Natural killer cell (primary cell): ENCODE data around the gene PSMG1. TPM values are rescaled to one million over a fixed set of nuclear protein-coding genes. Genes with fewer than 3 reads are reported as not detected.

Experiments used
- ATAC-seq, 3 donors: fragments of 150-1000 bp in 2 of 3; fragments of 200-7000 bp in 1 of 3; cut with Tn5 transposase; 1 replicate in 1 of 3; 2 replicates in 2 of 3; pipeline ENCODE4 v1.10.0; 2021; ENCODE audit warnings: mild to moderate bottlenecking in 2 of 3, moderate library complexity in 2 of 3
- DNase-seq, 2 donors: peaks; one replicate each; pipeline versions ENCODE4 v3.0.0 to v3.0.0-alpha.2; 2013 to 2021; ENCODE audit warnings: mixed read lengths in 1 of 2
- H3K27ac ChIP-seq: one replicate; pipeline ENCODE4 v1.5.1; 2013; ENCODE audit warnings: mild to moderate bottlenecking, low read length
- H3K27me3 ChIP-seq: one replicate; pipeline ENCODE4 v1.6.1; 2013; ENCODE audit warnings: low read length; ENCODE audit not compliant: control insufficient read depth, insufficient read depth
- H3K36me3 ChIP-seq: one replicate; pipeline ENCODE4 v1.6.1; 2013; ENCODE audit warnings: low read length; ENCODE audit not compliant: control insufficient read depth, insufficient read depth
- H3K4me1 ChIP-seq: one replicate; pipeline ENCODE4 v1.6.1; 2013; ENCODE audit warnings: low read length; ENCODE audit not compliant: control insufficient read depth, insufficient read depth
- H3K4me3 ChIP-seq: one replicate; pipeline ENCODE4 v1.5.1; 2013; ENCODE audit warnings: low read length
- H3K9me3 ChIP-seq: one replicate; pipeline ENCODE4 v1.6.1; 2013; ENCODE audit warnings: low read length; ENCODE audit not compliant: control insufficient read depth, insufficient read depth
- H3K27ac Mint-ChIP-seq, 2 donors: one replicate each; pipeline ENCODE4 v1.8.0; 2022; ENCODE audit warnings: mild to moderate bottlenecking in 2 of 2, mixed read lengths in 2 of 2, moderate library complexity in 1 of 2
- H3K27me3 Mint-ChIP-seq, 2 donors: one replicate each; pipeline ENCODE4 v1.8.0; 2022; ENCODE audit warnings: low read depth in 2 of 2, mixed read lengths in 2 of 2
- H3K36me3 Mint-ChIP-seq: one replicate; pipeline ENCODE4 v1.8.0; 2022; ENCODE audit warnings: mixed read lengths
- H3K4me1 Mint-ChIP-seq, 2 donors: one replicate each; pipeline ENCODE4 v1.8.0; 2022; ENCODE audit warnings: mixed read lengths in 2 of 2
- H3K4me3 Mint-ChIP-seq: one replicate; pipeline ENCODE4 v1.8.0; 2022; ENCODE audit warnings: mild to moderate bottlenecking, moderate library complexity, mixed read lengths
- H3K9me3 Mint-ChIP-seq, 2 donors: one replicate each; pipeline ENCODE4 v1.8.0; 2022; ENCODE audit warnings: mixed read lengths in 2 of 2
- CTCF ChIP-seq: fragments of 200-600 bp; IDR thresholded peaks from one replicate; pipeline ENCODE4 v1.8.0; 2022; ENCODE audit warnings: antibody characterized with exemption
- WGBS: methylation state at CpG from one replicate; pipeline ENCODE4 v1.1.7; 2013; ENCODE audit warnings: missing lambda C conversion rate; ENCODE audit not compliant: insufficient coverage; 5-methylcytosine and 5-hydroxymethylcytosine counted together
- intact Hi-C: fragments of 100-400 bp; cut with micrococcal nuclease; formaldehyde crosslinking; loops from one replicate; pipeline ENCODE4 v1.14.2; 2022
- total RNA-seq, 4 donors: library from RNA; stranded (reverse); fragments of 120-200 nt in 1 of 4; gene quantifications; one replicate each; pipeline versions ENCODE4 v1.2.3 to v1.2.4, GENCODE V29; 2013 to 2022

PSMG1 gene
- total RNA-seq, 3 donors from 2014 or later (not counting 1 experiment from before 2014, with no cell fraction given), result 11.3 to 12.1 (median 12.0) TPM

- Histone ChIP-seq H3K27me3 (no peaks in the 10 kb centered on the region), H3K4me3 (no peak overlapping the region), H3K36me3 (no peaks in the 10 kb centered on the region), H3K9me3 (no peaks in the 10 kb centered on the region), H3K27ac (no peak overlapping the region), H3K4me1 (no peaks in the 10 kb centered on the region)
- Mint-ChIP-seq H3K4me3 (no peak overlapping the region), H3K27me3 (peaks cover 13 to 24% of the 10 kb centered on the region in 2 donors), H3K4me1 (no peaks in the 10 kb centered on the region), H3K9me3 (no peaks in the 10 kb centered on the region), H3K36me3 (no peaks in the 10 kb centered on the region), H3K27ac (no peak overlapping the region)
- DNase-seq (no peak), ATAC-seq (no peak)
- intact Hi-C loops, result no loop called here
- TF ChIP-seq CTCF, result no peak
- WGBS, result 85% methylated on average over 2 of the region's 2 CpGs
Observed at GRCh38 chr21:39148975-39149374, 34.3 kb downstream of the PSMG1 start.

- Histone ChIP-seq H3K4me3 (no peak overlapping the region), H3K36me3 (no peaks in the 10 kb centered on the region), H3K9me3 (no peaks in the 10 kb centered on the region), H3K27me3 (no peaks in the 10 kb centered on the region), H3K4me1 (no peaks in the 10 kb centered on the region), H3K27ac (no peak overlapping the region)
- 90% methylated on average over 1 of the region's 3 CpGs for WGBS
- Mint-ChIP-seq H3K4me1 (no peaks in the 10 kb centered on the region), H3K9me3 (no peaks in the 10 kb centered on the region), H3K4me3 (no peak overlapping the region), H3K27ac (no peak overlapping the region), H3K27me3 (peaks cover 5 to 11% of the 10 kb centered on the region in 2 donors), H3K36me3 (no peaks in the 10 kb centered on the region)
- DNase-seq (no peak), ATAC-seq (no peak)
- intact Hi-C loops, result no loop called here
- no peak for TF ChIP-seq CTCF
Observed at GRCh38 chr21:39144191-39144590, 39.1 kb downstream of the PSMG1 start.

- no peak overlapping the region for H3K27ac Mint-ChIP-seq
- no peaks in the 10 kb centered on the region for H3K9me3 Mint-ChIP-seq
- no peaks in the 10 kb centered on the region for H3K4me1 Mint-ChIP-seq
- ATAC-seq, result no peak
- Histone ChIP-seq H3K36me3 (no peaks in the 10 kb centered on the region), H3K4me1 (no peaks in the 10 kb centered on the region), H3K27me3 (no peaks in the 10 kb centered on the region), H3K4me3 (no peak overlapping the region), H3K9me3 (no peaks in the 10 kb centered on the region), H3K27ac (no peak overlapping the region)
- 80% methylated on average over 3 of the region's 3 CpGs for WGBS
- no peak for TF ChIP-seq CTCF
- no peaks in the 10 kb centered on the region for H3K36me3 Mint-ChIP-seq
- peaks cover 5 to 11% of the 10 kb centered on the region in 2 donors for H3K27me3 Mint-ChIP-seq
- intact Hi-C loops, result no loop called here
- H3K4me3 Mint-ChIP-seq, result no peak overlapping the region
- DNase-seq, result no peak
Observed at GRCh38 chr21:39142972-39143371, 40.3 kb downstream of the PSMG1 start.

- no peak overlapping the region for H3K27ac ChIP-seq
- Mint-ChIP-seq H3K27me3 (peaks cover 5 to 8% of the 10 kb centered on the region in 2 donors), H3K36me3 (no peaks in the 10 kb centered on the region), H3K9me3 (no peaks in the 10 kb centered on the region), H3K4me3 (no peak overlapping the region), H3K27ac (no peak overlapping the region), H3K4me1 (no peaks in the 10 kb centered on the region)
- intact Hi-C loops, result no loop called here
- no peaks in the 10 kb centered on the region for H3K27me3 ChIP-seq
- no peaks in the 10 kb centered on the region for H3K9me3 ChIP-seq
- no peaks in the 10 kb centered on the region for H3K36me3 ChIP-seq
- no peak for ATAC-seq
- TF ChIP-seq CTCF, result no peak
- 76% methylated on average over 3 of the region's 3 CpGs for WGBS
- no peak overlapping the region for H3K4me3 ChIP-seq
- H3K4me1 ChIP-seq, result no peaks in the 10 kb centered on the region
- DNase-seq, result no peak
Observed at GRCh38 chr21:39141502-39141901, 41.7 kb downstream of the PSMG1 start.
